Stimulated activated CD4-positive, alpha-beta T cell treated with anti-CD3 and anti-CD28 coated beads, Interleukin-1b, Interleukin-23, amount 100 ng/mL, for 48 hours (primary cell): ENCODE measurements around the gene CDH18.
"Not testable (repeated sequence)": the region's sequence is repeated elsewhere in the genome, so short reads cannot be mapped to it uniquely, and the experiment has no call there.

Experiments used
- DNase-seq: peaks from one replicate; pipeline ENCODE4 v3.0.0-alpha.2; 2020

CDH18 gene

DNA sequence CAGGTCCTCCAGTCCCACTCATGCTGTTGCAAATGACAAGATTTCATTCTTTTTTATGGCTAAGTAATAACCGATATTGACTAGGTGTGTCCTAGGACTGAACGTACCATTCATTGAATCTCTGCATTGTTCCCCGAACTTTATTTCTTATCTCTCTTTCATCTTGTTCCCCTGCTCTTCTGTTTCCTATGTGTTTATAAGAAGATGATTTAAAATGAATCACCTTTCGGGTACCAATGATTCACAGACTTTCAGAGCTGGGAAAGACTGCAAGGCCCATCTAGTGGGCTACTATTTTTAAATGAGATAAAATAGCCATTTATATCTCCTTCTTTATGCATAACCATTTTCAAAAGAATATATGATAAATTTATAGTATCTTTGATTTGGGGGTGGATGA lies 133.0 kb downstream of the CDH18 start:
- DNase-seq = no peak

DNA sequence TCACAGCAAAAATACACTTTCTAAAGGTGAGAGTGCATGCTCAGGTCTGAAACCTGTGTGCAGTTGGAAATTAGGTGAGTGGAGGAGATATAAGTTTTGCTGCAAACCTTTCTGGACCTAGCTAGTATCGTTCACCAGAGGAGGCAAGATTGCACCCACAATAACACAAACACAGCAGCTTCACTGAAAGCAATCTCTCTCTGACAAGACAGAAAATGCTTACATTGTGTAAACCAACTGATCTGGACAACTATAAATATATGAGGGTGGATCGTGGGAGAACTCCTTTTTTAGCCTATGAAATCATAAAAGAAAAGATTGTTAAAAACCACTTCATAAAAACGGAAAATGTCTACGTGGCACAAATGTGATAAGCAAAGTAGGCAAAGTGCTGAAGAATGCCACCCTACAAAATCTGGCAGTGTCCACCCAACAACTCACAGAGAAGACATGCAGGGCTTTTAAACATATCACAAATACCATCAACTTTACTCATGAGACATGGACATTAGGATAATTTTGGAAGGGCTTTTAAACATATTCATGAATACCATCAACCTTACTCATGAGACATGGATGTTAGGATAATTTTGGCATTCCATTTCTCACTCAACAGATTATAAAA lies 134.3 kb downstream of the CDH18 start:
- no peak for DNase-seq

DNA sequence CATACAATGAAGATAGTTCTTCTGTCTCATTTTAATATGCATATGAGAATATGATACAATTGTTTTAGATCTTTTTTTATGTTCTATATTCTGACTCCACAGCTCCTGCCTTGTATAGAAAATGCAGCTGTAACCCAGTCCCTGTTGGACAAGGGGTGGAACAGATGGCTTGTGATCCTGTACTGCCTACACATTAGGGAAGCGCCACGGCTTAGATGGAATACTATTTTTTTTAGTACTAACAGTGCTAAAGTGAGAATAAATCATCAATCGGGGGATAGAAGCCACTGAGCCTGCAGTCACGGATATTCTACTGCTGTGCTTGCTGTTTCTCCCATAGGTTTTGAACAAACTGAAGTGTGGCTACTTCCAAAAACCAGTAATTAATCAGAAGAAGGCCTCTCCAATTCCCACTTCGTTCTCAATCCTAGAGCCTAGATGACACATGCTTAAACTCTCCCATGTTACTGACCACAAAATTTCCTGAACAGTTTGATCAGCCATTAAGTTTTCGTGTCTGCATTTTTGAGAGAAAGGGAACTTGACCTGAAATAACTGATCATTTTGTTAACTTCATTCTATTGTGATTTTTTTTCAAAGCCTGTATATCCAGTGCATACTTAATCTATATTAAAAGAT lies 150.3 kb downstream of the CDH18 start:
- no peak for DNase-seq

- no peak for DNase-seq
Observed at GRCh38 chr5:19835442-19835841, 152.6 kb downstream of the CDH18 start.

DNA sequence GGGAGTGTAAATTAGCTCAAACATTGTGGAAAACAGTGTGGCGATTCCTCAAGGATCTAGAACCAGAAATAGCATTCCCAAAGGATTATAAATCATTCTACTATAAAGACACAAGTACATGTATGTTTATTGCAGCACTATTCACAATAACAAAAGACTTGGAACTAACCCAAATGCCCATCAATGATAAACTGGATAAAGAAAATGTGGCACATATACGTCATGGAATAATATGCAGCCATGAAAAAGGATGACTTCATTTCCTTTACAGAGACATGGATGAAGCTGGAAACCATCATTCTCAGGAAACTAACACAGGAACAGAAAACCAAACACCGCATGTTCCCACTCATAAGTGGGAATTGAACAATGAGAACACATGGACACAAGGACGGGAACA lies 175.3 kb downstream of the CDH18 start:
- DNase-seq = not testable (repeated sequence)

- DNase-seq = no peak
Observed at GRCh38 chr5:19806756-19807155, 181.2 kb downstream of the CDH18 start.

DNA sequence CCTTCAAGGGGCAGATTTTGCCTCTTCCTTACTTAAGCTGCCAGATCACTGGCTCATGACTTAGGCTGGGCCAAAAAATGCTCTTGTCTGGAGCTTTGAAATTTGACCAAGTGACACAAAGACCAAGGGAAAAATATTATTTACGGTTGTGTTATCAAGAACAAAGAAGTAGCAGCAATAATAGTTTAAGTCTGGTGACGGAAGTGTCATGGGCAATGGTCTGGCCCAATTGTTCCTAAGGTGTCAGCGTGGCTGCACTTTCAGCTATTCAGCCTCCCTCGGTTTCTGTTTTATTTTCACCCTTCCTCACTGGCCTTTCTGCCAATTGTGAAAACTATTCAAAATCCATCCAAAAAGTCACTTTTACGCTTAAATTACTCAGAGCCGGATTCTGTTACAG lies 185.3 kb downstream of the CDH18 start:
- DNase-seq = no peak

- no peak for DNase-seq
Observed at GRCh38 chr5:19795218-19795617, 192.8 kb downstream of the CDH18 start.

DNA sequence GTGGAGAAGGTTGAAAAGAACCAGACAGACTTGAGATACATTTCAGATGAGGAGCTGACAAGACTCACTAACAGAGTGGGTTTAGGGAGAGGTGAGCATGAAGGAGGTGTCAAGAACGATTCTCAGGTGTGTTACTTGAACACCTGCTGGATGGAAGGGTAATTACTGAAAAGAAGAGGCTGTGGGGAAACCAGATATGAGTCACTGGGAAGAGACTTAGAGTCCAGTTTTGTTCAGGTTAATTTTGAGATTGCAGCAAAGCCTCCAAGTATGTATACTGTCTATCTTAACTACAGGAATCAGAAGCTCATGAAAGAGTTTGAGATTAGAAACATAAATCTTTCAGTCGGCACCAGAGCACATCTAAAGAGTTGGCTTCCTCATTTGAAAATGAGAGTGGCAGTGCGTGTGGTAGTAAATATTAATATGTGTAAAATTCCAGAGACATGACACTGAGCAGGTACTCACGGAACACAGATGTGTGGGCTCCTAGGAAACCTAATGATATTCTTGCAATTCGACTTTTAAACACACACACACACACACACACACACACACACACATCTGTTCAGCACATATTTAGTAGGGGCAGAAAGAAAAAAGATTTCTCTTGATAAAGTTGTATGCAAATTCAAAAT lies 197.1 kb downstream of the CDH18 start:
- DNase-seq = no peak

DNA sequence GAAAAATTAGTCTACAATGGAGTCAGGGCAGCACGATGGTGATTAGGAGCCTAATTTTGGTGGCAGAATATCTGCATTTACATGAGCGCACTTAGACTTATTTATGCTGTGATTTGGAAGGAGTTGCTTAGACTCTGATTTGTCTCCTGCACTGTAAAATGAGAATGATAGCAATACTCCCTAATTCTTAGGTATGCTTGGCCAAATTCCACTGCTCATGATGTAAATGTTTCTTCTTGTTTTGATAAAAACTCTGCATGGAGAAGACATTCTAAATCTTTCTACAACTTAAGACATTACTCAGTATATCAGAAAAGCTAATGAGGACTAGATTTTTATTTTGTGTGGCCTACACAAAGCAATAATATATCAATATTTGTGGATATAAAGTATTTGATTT lies 205.4 kb downstream of the CDH18 start:
- DNase-seq = no peak

GRCh38 chr5:19777363-19777762 lies 210.6 kb downstream of the CDH18 start:
- no peak for DNase-seq

DNA sequence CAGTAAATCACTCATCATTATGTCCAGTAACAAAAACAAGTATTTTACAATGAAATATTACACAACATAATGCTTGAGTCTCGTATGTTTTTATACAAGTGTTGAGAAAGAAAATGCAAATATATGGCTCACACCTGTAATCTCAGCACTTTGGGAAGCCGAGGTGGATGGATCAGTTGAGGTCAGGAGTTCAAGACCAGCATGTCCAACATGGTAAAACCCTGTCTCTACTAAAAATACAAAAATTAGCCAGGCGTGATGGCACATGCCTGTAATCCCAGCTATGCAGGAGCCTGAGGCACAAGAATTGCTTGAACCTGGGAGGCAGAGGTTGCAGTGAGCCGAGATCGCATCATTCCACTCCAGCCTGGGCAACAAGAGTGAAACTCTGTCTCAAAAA lies 211.1 kb downstream of the CDH18 start:
- DNase-seq = not testable (repeated sequence)

DNA sequence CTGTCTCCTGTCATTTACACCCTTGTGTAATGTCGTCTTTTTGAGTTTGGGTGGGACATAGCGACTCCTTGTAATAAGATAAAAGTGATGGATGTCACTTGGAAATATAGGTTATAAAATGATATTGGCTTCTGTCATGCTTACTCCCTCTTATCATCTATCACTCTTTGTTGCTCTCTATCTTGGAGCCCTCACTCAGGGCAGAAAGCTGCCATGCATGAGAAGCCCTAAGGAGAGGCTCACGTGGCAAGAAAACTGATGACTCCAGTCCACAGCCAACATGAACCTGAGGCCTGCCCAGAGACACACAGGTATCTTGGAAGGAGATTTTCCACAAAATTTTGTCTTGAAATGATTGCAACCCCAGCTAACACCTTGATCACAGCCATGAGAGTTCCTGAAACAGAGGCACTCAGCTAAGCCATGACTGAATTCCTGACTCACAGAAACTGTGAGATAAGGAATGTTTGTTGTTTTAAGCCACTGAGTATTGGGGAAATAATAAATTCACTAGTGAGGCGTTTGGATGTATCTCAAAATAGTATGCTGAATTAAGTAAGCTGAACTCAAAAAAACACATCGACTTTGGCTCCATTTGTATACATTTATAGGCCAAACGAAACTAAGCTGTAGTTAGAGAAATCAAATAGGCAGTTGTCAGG lies 216.7 kb downstream of the CDH18 start:
- no peak for DNase-seq

DNA sequence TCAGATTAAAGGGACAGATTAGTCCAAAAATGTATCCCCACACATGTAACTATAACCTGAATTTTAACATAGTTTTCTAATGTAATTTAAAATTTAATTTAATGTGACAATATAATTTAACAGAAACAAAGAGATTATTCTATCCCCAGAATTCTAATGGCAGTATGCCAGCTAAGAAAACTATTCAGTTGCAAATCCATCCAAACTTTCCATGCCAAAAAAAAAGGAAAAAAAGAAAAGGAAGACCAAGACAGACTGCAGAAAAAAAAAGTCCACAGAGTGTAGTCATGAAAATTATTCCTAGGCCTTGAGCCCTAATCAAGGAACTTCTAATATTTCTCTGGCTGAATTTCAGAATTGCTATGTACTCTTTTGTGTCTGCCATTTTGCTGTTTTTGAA lies 217.6 kb downstream of the CDH18 start:
- no peak for DNase-seq

- no peak for DNase-seq
Observed at GRCh38 chr5:19767987-19768386, 220.0 kb downstream of the CDH18 start.

DNA sequence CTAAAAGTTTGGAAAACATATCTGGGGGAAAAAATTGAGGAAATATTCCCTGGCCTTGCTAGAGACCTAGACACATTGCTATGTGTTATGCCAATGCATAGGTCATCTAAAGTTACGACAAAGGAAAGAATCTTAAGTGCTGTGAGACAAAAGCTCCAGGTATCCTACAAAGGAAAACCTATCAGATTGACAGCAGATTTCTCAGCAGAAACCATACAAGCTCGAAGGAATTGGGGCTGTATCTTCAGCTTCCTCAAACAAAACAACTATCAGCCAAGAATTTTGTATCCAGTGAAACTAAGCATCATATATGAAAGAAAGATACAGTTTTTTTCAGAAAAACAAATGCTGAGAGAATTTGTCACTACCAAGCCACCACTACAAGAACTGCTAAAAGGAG lies 234.4 kb downstream of the CDH18 start:
- no peak for DNase-seq

DNA sequence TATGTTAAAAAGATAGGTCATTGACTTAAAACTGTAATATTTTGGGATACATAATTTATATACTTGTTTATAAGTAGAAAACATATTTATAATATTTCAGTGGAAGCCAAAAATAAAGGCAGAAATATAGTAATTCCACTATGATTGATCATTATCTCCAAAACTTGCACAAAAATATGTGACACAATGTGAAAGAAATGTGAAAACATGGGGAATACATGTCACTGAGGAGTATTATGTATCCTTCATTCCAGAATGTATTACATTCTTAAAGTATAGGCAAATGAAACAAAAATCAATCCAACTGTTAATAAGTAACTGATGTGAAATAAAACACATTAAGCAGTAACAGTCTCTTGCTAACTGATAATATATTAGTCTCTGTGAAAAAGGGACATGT lies 236.7 kb downstream of the CDH18 start:
- DNase-seq = no peak

DNA sequence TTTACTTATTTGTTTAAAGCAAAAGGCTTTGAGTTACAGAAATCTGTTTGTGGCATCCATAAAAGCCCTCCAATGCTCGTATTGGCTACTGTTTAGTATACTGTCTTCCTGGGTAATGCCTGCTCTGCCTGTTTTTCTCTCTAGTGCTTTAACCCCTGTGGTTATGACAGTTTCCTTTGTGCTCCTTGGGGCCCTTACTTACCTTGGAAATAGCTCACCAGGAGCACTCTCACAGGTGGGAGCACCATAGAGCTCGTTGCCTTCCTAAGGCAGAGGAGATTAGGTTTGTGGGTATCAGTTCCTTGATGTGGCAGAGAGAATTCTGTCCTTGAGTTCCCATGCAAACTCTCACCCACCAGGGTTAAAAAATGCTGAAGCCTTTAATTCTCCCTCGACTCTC lies 242.8 kb downstream of the CDH18 start:
- DNase-seq = no peak

- no peak for DNase-seq
Observed at GRCh38 chr5:19739671-19740070, 248.3 kb downstream of the CDH18 start.

DNA sequence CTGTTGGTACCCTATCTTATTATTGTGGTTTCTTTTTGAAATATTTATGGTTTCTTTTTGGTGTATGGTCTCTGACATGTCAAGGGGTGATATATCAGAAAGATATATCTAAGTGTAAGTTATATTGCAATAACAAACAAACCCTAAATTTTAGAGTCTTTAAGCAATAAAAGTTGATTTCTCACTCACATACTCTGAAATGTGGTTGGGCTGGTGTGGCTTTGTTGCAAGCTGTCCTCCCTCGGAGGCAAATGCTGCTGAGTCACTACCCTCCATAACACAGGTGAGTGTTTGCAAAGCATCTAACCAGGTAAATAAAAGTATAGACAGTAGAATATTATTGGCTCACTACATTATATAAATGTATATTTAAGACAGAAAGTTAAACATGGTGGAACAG lies 253.2 kb downstream of the CDH18 start:
- DNase-seq = no peak

DNA sequence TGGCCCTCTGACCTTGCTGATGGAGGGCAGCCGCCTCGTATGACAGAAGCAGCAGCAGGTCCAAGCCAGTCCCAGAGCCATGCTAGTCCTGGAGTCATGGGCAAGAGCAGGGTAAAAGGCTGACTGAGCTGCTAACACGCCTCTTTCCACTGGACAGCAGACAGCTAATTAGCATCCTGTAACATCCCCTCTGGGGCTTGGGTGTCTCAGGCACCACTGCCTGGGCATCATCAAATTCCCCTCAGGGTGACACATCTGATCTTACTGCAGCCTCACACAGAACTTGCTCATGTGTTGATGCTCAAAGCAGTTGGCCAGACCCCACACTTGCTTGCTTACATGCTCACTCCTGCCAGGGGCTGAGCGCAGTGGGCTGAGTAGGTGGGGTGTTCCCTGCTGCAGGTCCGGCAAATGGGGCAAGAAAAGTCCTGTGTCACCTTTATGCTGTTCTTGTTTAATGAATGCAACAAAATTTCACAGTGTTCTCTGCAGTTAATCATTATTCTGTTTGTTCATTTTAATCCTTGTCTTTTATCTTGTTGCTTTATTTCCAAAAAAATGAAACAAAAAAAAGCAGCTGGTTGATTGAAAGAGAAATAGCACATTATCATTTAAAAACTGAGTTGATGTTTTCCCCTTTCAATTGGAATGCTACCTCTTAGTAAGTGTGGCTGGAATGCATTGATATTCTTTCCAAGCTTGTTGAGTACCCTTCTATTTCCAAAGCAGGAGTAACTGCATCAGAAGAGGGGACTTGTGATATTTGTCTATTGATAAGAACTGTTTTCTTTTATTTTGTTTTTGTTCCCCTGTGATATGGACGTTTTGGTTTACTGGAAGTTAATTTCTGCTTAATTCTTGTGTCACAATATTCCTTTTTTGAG lies 254.1 kb downstream of the CDH18 start:
- no peak for DNase-seq

- DNase-seq = no peak
Observed at GRCh38 chr5:19728571-19728970, 259.4 kb downstream of the CDH18 start.

- DNase-seq = no peak
Observed at GRCh38 chr5:19719109-19719508, 268.9 kb downstream of the CDH18 start.
